ENCODE results near the gene MAPK12. TPM values are rescaled to one million over a fixed set of nuclear protein-coding genes. Genes with fewer than 3 reads are reported as not detected.
"Not testable (repeated sequence)": the region's sequence is repeated elsewhere in the genome, so short reads cannot be mapped to it uniquely, and the experiment has no call there.

MAPK12 gene
- total and polyA plus RNA-seq, 2 experiments from 2014 or later = 20.7 to 28.7 TPM

DNA sequence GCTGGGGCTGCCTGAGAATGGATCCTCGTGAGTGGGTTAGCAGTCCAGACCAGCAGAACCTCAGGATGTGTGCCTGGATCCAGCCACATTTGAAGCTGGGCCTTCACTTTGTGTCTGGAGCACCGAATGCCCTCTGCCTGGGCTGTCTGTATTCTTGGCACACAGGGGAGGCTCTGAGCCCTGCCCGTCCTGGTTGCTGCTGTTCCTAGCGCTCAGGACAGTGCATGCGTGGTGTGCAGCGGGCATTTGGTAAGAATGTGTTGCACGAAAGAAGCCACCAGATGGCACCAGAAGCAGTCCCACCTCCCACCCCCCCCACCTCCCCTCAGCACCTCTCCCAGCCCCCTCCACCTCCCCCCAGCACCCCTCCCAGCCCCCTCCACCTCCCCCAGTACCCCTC is 12.8 kb upstream of the MAPK12 start:
- Histone ChIP-seq H3K4me3 (no peak overlapping the region), H3K4me1 (ENCODE audit: insufficient read depth) (peaks cover 7% of the 10 kb centered on the region), H3F3A (ENCODE audit: insufficient read depth) (peaks cover 18% of the 10 kb centered on the region), H3K27ac (no peak overlapping the region), H3K36me3 (ENCODE audit: low read depth) (peaks cover 22% of the 10 kb centered on the region; the same call in 1 of the 2 replicates), H3K4me2 (ENCODE audit: unreplicated experiment) (no peak overlapping the region), H3K27me3 (replicated peaks; ENCODE audit: insufficient read depth) (no peaks in the 10 kb centered on the region), H3K9ac (no peak overlapping the region), H2AFZ (no peak overlapping the region), H3K9me2 (ENCODE audit: insufficient read depth) (no peaks in the 10 kb centered on the region), H3K9me3 (ENCODE audit: low read depth) (no peaks in the 10 kb centered on the region), H4K20me1 (ENCODE audit: insufficient read depth) (no peaks in the 10 kb centered on the region), H3K79me2 (ENCODE audit: insufficient read depth) (no peaks in the 10 kb centered on the region; the same call in 1 of the 2 replicates)
- whole genome bisulfite sequencing, 2 experiments (ENCODE audit: low coverage in 1 of 2, low lambda C conversion rate in 2 of 2, missing lambda C conversion rate in 2 of 2) = 53 to 56% methylated on average over 5 of the region's 7 CpGs
- in situ Hi-C loops (cut with MboI) = loop anchor here (10.0 kb wide), 1 partner anchor 60 kb away; no protein-coding TSS in a partner anchor
- TF ChIP-seq EZH2 (IDR thresholded peaks at IDR 0.05; ENCODE audit: insufficient read depth, poor library complexity, severe bottlenecking) (no peak), EZH2phosphoT487 (IDR thresholded peaks at IDR 0.05; ENCODE audit: insufficient read depth, low read depth) (no peak)
- peak; percentile 71 for DNase-seq

DNA sequence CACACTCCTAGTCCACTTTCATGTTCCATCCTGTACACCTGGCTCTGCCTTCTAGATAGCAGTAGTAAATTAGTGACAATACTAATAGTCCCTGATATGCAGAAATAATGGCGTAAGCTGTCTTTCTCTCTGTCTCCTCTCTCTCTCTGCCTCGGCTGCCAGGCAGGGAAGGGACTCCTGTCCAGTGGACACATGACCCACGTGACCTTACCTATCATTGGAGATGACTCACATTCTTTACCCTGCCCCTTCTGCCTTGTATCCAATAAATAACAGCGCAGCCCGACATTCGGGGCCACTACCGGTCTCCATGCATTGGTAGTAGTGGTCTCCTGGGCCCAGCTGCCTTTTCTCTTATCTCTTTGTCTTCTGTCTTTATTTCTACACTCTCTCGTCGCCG is 12.3 kb upstream of the MAPK12 start:
- H3K27ac ChIP-seq; H2AFZ ChIP-seq; H3K4me3 ChIP-seq; H3K9ac ChIP-seq; H3K79me2 ChIP-seq (ENCODE audit: insufficient read depth); H3K4me2 ChIP-seq (ENCODE audit: unreplicated experiment); H3K27me3 ChIP-seq (replicated peaks; ENCODE audit: insufficient read depth); H4K20me1 ChIP-seq (ENCODE audit: insufficient read depth); H3K9me2 ChIP-seq (ENCODE audit: insufficient read depth); H3K9me3 ChIP-seq (ENCODE audit: low read depth); DNase-seq; H3K4me1 ChIP-seq (ENCODE audit: insufficient read depth): not testable (repeated sequence)
- 83 to 90% methylated on average over 10 of the region's 10 CpGs for WGBS, 2 experiments (ENCODE audit: low coverage in 1 of 2, low lambda C conversion rate in 2 of 2, missing lambda C conversion rate in 2 of 2)
- in situ Hi-C loops (cut with MboI) = loop anchor here (10.0 kb wide), 1 partner anchor 61 kb away; no protein-coding TSS in a partner anchor
- peaks cover 22% of the 10 kb centered on the region; the same call in 1 of the 2 replicates for H3K36me3 ChIP-seq (ENCODE audit: low read depth)
- H3F3A ChIP-seq (ENCODE audit: insufficient read depth) = peaks cover 18% of the 10 kb centered on the region

DNA sequence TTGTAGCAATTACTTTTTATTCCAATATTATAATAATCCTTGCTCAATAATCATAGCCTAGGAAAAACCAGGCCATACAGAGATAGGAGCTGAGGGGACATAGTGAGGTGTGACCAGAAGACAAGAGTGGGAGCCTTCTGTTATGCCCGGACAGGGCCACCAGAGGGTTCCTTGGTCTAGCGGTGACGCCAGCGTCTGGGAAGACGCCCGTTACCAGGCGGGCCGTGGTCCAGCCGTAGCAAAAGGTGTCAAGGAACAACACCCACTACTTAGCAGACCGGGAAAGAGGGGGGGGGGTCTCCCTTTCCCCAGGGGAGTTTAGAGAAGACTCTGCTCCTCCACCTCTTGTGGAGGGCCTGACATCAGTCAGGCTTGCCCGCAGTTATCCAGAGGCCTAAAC is 11.9 kb upstream of the MAPK12 start:
- not testable (repeated sequence) for H3K27me3 ChIP-seq (replicated peaks; ENCODE audit: insufficient read depth); H3K27ac ChIP-seq; H3K4me3 ChIP-seq; H3K79me2 ChIP-seq (ENCODE audit: insufficient read depth); H3K4me1 ChIP-seq (ENCODE audit: insufficient read depth); H2AFZ ChIP-seq; DNase-seq; H3K9ac ChIP-seq; H3K9me2 ChIP-seq (ENCODE audit: insufficient read depth); H4K20me1 ChIP-seq (ENCODE audit: insufficient read depth); H3K9me3 ChIP-seq (ENCODE audit: low read depth); H3K4me2 ChIP-seq (ENCODE audit: unreplicated experiment)
- peaks cover 18% of the 10 kb centered on the region for H3F3A ChIP-seq (ENCODE audit: insufficient read depth)
- WGBS, 2 experiments (ENCODE audit: low coverage in 1 of 2, low lambda C conversion rate in 2 of 2, missing lambda C conversion rate in 2 of 2) = 36 to 48% methylated on average over 10 of the region's 11 CpGs
- H3K36me3 ChIP-seq (ENCODE audit: low read depth) = peaks cover 22% of the 10 kb centered on the region; the same call in 1 of the 2 replicates
- in situ Hi-C loops (cut with MboI) = loop anchor here (10.0 kb wide), 1 partner anchor 61 kb away; no protein-coding TSS in a partner anchor

DNA sequence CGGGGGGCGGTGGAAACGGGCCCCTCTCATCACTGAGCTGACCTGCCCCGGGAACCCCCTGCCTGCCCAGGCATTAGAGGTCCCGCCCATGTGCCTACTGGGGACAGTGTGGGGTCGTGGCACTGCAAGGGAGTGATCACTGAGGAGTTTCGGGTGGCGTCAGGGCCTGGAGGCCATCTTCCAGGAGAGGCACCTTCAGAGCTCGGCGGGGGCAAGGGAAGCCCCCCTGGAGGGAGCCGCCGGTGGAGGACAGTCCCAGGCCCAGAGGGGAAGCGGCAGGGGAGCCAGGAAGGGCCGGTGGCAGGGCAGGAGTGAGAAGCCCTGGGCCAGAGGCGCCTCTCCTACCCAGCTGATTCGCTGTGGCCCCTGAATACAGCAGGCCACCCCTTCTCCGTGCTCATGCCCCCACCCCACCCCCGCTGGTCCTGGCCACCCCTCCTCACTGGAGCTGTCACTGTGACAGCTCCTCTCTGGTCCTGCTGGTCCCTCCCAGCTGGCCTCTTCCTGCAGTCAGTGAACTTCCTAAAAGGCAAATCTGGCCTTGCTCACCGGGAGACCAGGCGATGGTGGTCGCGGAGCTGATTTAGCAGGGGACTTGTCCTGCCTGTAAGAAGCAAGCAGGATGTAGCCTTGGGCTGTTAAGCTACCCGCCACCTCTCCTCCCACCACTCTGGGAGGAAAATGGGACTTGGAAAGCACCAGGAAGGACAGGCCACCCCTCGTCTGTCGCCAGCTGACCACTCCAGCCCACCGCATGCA is 10.7 kb upstream of the MAPK12 start:
- H2AFZ ChIP-seq = no peak overlapping the region
- H3K9ac ChIP-seq = no peak overlapping the region
- no peak for TF ChIP-seq EZH2phosphoT487 (IDR thresholded peaks at IDR 0.05; ENCODE audit: insufficient read depth, low read depth)
- TF ChIP-seq EZH2 (IDR thresholded peaks at IDR 0.05; ENCODE audit: insufficient read depth, poor library complexity, severe bottlenecking) = no peak
- H3K9me2 ChIP-seq (ENCODE audit: insufficient read depth) = no peaks in the 10 kb centered on the region
- H3K27ac ChIP-seq = no peak overlapping the region
- H3K9me3 ChIP-seq (ENCODE audit: low read depth) = no peaks in the 10 kb centered on the region
- no peak overlapping the region for H3K4me3 ChIP-seq
- no peak for DNase-seq
- peaks cover 7% of the 10 kb centered on the region for H3K4me1 ChIP-seq (ENCODE audit: insufficient read depth)
- in situ Hi-C loops (cut with MboI) = loop anchor here (10.0 kb wide), 1 partner anchor 63 kb away; no protein-coding TSS in a partner anchor
- no peaks in the 10 kb centered on the region for H4K20me1 ChIP-seq (ENCODE audit: insufficient read depth)
- 58 to 72% methylated on average over 15 to 24 of the region's 26 CpGs for WGBS, 2 experiments (ENCODE audit: low coverage in 1 of 2, low lambda C conversion rate in 2 of 2, missing lambda C conversion rate in 2 of 2)
- peaks cover 19% of the 10 kb centered on the region; the same call in 1 of the 2 replicates for H3K36me3 ChIP-seq (ENCODE audit: low read depth)
- no peaks in the 10 kb centered on the region for H3K27me3 ChIP-seq (replicated peaks; ENCODE audit: insufficient read depth)
- no peak overlapping the region for H3K4me2 ChIP-seq (ENCODE audit: unreplicated experiment)
- no peaks in the 10 kb centered on the region; the same call in 1 of the 2 replicates for H3K79me2 ChIP-seq (ENCODE audit: insufficient read depth)
- peaks cover 17% of the 10 kb centered on the region for H3F3A ChIP-seq (ENCODE audit: insufficient read depth)

All from GM23248 (cell line).